Activated CD4-positive, alpha-beta T cell treated with anti-CD3 and anti-CD28 coated beads for 4 hours (primary cell): ENCODE results near the gene NOS2.

ENCODE experiments used
- DNase-seq, 2 donors: peaks; one replicate each; pipeline ENCODE4 v3.0.0-alpha.2; 2020

The NOS2 gene

GRCh38 chr17:27818401-27819105 lies 18.2 kb upstream of the NOS2 start:
- no peak for DNase-seq

DNA sequence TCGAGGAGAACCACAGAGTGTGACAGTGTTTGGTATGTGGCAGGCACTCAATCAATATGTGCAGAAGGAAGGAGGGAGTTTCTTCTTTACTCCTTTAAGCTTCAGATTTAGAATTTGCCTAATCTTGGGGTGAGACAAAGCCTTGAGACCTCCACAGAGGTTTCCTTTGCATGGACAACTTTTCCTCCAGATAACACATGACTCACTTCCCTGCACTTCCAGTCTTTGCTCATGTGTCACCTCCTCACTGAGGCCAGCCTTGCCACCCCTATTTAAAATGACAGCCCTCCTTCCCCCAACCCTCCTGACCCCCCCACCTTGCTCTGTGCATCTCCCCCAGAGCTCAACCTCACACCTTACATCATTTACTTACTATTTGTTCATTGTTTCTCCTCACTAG lies 17.4 kb upstream of the NOS2 start:
- no peak for DNase-seq

GRCh38 chr17:27816946-27817345 lies 16.6 kb upstream of the NOS2 start:
- DNase-seq, result no peak

- DNase-seq, result no peak
Observed at GRCh38 chr17:27811961-27812360, 11.6 kb upstream of the NOS2 start.

DNA sequence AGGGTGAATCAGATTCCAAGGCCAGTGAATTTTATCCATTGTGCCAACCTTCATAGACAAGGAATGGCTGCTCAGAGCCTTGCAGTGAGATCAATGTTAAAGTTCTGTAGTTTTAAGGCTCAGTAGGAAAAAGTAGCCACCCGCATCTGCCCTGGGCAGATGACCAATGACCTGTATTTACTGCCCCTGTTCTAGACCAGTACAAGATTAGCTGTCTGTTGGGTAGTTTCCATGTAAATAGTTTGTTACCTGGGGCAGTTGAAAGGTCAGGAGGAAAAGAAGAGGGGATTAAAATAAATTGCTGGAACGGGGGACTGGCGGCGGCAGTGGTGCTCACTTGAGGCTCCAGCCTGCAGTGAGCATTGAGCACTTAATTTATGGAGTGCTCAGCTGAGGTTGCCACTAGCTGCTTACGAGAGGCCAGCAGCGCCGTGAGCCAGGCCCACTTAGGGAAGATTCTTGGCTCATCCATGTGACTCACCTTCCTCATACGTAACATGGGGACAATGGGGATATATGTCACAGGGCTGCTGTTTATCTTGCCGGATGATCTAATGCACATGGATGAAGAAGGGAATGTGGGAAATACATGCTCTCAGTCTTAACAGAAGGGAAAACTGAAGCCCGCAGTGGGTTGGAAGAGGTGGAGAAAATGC lies 10.7 kb upstream of the NOS2 start:
- DNase-seq, result no peak

GRCh38 chr17:27810211-27810901 lies 10.0 kb upstream of the NOS2 start:
- no peak for DNase-seq

DNA sequence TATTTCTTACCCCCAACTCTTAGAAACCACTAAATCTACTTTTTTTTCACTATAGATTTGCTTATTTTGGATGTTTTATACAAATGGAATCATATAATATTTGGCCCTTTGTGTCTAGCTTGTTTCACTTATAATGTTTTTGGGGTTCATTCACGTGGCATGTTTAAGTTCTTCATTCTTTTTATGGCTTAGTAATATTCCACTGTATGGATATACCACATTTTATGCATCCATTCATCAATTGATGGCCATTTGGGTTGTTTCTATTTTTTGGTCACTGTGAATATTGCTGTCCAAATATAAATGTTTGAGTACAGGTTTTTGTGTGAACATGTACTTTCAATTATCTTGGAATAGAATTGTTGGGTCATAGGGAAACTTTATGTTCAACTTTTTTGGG lies 9.2 kb upstream of the NOS2 start:
- DNase-seq, result no peak

DNA sequence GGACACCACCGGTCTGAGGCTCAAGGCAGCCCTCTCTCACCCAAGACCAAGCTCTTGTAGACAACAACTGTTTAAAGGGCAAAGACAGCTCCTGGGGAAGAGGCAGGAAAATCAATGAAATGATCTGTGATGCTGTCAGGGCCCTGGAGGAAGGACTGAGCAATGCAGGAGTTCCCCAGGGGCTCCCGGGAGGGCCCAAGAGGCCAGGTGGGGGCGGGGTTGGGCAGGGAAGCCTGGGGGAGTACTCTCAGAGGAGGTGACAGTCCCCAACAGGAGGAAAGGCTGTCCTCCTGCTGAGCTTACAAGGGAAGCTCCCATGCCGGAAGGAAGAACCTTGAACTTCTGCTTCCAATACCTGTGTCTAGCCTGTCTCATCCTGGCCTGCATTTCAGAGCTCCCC lies 8.3 kb upstream of the NOS2 start:
- no peak for DNase-seq

- DNase-seq, result peak; percentile 56 to 58
Observed at GRCh38 chr17:27807567-27808470, 7.5 kb upstream of the NOS2 start.

GRCh38 chr17:27805520-27806146 lies 5.3 kb upstream of the NOS2 start:
- peak; percentile 74 to 82 for DNase-seq

DNA sequence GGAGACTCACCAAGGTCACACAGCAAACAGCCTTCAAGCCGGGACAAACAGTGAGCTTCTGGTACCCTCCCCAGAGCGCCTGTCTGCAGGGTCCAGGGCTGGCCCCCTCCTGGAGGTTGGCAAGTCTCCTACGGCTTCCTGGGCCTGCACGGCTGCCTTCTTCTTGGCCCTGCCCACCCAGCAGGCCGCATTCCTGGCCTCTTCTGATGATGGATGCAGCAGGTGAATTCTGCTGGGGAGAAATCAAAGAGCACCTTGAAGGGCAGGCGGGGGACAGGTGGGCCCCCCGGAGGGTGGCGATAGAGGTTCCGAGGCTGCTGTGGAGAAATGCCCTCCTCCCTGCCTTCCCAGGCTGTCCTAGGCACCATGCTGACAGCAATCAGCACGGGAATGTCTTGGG lies 3.8 kb upstream of the NOS2 start:
- DNase-seq, result no peak

DNA sequence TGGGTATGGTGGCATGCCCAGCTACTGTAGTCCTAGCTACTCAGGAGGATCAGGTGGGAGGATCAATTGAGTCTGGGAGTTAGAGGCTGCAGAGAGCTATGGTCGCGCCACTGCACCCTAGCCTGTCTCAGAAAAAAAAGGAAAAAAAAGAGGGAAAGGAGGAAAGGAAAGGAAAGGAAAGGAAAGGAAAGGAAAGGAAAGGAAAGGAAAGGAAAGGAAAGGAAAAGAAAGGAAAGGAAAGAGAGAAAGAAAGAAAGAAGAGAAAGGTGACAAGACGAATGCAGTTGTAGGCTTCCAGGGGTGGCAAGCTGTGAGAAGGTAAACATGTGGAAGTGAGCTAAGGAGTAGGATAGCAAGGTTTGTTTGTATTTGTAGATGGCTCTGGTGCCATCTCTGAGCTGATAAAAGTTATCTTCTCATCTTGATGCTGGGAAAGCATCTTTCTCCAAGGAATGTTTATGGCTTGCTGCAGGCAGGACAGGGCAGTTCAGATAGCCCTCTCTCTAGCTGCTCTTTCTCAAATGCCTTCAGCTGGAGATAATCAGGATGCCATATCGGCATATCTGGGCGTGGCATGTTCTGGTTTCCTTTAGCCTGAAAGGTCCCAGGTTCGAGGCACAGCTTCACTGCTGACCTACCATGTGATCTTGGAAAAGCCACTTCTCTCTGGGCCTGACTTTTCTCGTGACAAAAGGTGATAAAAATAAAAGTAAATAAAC lies 2.8 kb upstream of the NOS2 start:
- DNase-seq, result no peak

DNA sequence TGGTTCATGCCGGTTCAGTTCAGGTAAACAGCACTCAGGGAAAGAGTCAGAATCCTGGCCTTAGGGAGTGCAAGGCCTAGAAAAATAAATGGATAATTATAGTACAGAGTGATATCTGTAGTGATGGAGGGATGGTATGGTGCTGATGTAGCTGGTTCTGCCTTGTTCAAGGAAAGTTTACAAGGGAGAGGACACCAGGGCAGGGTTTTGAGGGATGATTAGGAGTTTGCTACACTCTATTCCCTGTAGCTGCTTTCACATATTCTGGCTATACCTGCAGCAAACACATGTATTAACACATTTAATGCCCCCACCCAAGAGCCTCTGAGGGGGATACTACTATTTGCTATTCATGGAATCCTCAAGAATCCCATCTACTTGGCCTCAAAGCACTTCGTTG lies 1.7 kb upstream of the NOS2 start:
- no peak for DNase-seq

DNA sequence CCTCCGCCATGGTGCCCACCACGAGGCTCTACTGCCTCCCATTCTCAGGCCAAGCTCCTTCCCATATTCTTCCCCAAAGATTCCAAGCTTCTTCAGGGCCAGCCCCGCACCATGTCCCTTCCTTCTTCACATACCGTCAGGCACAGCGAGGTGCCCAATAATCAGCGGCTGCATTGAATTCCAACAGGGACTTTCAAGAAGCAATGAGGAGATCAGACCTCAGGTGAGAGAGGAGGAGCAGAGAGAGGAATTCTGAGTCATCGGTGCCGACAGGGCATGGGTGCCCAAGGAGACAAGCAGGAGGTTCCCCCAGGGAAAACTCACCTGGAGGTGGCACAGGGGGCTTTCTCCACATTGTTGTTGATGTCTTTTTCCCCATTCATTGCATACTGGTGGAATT lies 2.0 kb downstream of the NOS2 start:
- no peak for DNase-seq

DNA sequence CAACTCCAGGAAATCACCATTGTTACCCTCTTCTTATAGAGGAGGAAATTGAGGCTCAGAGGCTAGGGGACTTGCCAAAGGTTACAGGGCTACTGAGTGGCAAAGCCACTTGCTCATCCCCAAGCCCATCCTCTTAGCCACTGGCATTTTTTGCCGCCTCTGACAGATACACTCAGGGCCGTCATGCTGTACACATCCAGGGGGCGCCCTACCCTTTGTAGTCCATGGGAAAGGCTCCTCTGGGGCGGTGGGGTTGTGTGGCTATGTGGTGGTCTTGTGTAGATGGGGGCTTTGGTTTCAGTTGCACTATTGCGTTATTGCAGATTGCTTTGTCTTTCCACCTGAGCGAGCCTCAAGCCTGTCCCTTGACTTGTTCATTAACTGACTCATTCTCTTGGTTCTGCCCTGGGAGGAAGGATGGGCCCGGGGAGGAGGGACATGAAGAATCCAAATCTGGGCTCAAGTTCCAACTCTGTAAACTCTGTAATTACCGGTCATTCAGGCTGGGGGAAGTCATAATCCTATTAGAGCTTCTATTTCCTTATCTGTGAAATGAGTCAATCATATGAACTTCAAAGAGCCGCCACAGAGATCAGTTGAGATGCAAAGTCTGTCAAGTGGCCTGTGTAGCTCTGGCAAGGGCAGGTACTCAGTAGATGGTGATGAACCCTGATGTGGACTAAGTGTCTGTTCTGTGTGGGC lies 2.8 kb downstream of the NOS2 start:
- DNase-seq, result no peak

DNA sequence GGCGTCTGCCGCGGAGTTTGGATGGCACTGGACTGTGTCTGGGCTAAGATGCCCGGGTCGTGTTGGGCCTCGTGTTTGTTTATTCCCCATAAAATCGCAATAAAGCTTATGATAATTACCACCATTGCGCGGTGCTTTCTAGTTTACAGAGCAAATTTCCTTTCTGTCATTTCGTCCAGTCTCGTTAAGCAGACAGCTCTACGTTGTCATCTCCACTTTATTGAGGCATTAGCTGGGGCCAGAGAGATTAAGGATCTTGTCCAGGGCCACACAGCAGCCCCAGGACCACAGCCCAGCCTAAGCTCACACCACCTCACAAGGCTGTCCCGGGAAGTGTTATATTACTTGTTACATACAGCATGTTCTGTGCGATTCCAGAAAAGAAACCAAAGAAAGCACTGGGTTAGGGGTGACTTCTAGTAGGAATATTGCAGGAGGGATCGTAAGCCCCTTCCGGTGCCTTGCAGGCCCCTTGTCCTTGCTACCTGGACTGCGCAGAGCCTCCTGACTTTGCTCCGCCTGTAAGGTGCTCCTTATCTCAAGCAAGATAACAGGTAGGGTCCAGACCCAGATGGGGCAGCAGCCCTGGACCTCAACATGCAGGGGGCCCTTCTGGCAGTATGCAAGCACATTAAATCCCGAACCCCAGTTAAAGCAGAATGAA lies 6.3 kb downstream of the NOS2 start:
- DNase-seq, result no peak

- DNase-seq, result no peak
Observed at GRCh38 chr17:27793168-27793905, 7.0 kb downstream of the NOS2 start.

- no peak for DNase-seq
Observed at GRCh38 chr17:27792095-27792494, 8.2 kb downstream of the NOS2 start.

- no peak for DNase-seq
Observed at GRCh38 chr17:27788919-27789318, 11.4 kb downstream of the NOS2 start.
